Measurements from ENCODE around the gene EIPR1.

The EIPR1 gene

GRCh38 chr2:3420769-3421397 lies 43.3 kb upstream of the EIPR1 start:
- peaks cover 2% of the 10 kb centered on the region for H3K4me1 ChIP-seq (ENCODE audit: insufficient read depth, insufficient read length)
- H3K4me3 ChIP-seq (ENCODE audit: insufficient read length, low read depth) = no peak overlapping the region
- H3K27me3 ChIP-seq (ENCODE audit: insufficient read depth, insufficient read length) = no peaks in the 10 kb centered on the region
- TF ChIP-seq YY1 (IDR thresholded peaks at IDR 0.05; ENCODE audit: insufficient read depth, insufficient read length) (no peak), SUZ12 (IDR thresholded peaks at IDR 0.05; ENCODE audit: extremely low read depth, insufficient read depth, insufficient read length) (no peak), ZNF274 (IDR thresholded peaks at IDR 0.05; ENCODE audit: low read depth, low read length) (no peak)
- peaks cover 61% of the 10 kb centered on the region for H3K36me3 ChIP-seq (ENCODE audit: insufficient read depth, insufficient read length, low read length)
- no peak overlapping the region for H3K9ac ChIP-seq (ENCODE audit: insufficient read length, low read depth)
- no peak for DNase-seq (ENCODE audit: low read depth, low spot score)
- H3K9me3 ChIP-seq (ENCODE audit: insufficient read depth, low read length) = no peaks in the 10 kb centered on the region

- H3K36me3 ChIP-seq (ENCODE audit: insufficient read depth, insufficient read length, low read length) = peaks cover 56% of the 10 kb centered on the region
- H3K27me3 ChIP-seq (ENCODE audit: insufficient read depth, insufficient read length) = no peaks in the 10 kb centered on the region
These were observed 42.6 kb upstream of the EIPR1 start for GRCh38 chr2:3420076-3420768.

GRCh38 chr2:3418766-3419404 lies 41.3 kb upstream of the EIPR1 start:
- TF ChIP-seq SUZ12 (IDR thresholded peaks at IDR 0.05; ENCODE audit: extremely low read depth, insufficient read depth, insufficient read length) (no peak), ZNF274 (IDR thresholded peaks at IDR 0.05; ENCODE audit: low read depth, low read length) (no peak), YY1 (IDR thresholded peaks at IDR 0.05; ENCODE audit: insufficient read depth, insufficient read length) (no peak)

More at GRCh38 chr2:3420076-3420768, 42.6 kb upstream of the EIPR1 start:
- Histone ChIP-seq H3K9me3 (ENCODE audit: insufficient read depth, low read length) (no peaks in the 10 kb centered on the region), H3K4me3 (ENCODE audit: insufficient read length, low read depth) (no peak overlapping the region), H3K4me1 (ENCODE audit: insufficient read depth, insufficient read length) (peaks cover 2% of the 10 kb centered on the region), H3K9ac (ENCODE audit: insufficient read length, low read depth) (no peak overlapping the region)
- no peak for DNase-seq (ENCODE audit: low read depth, low spot score)
- no peak for TF ChIP-seq YY1 (IDR thresholded peaks at IDR 0.05; ENCODE audit: insufficient read depth, insufficient read length)
- TF ChIP-seq ZNF274 (IDR thresholded peaks at IDR 0.05; ENCODE audit: low read depth, low read length) = no peak
- TF ChIP-seq SUZ12 (IDR thresholded peaks at IDR 0.05; ENCODE audit: extremely low read depth, insufficient read depth, insufficient read length) = no peak

GRCh38 chr2:3414133-3414860 lies 36.7 kb upstream of the EIPR1 start:
- no peak overlapping the region for H3K9ac ChIP-seq (ENCODE audit: insufficient read length, low read depth)
- H3K27me3 ChIP-seq (ENCODE audit: insufficient read depth, insufficient read length) = no peaks in the 10 kb centered on the region
- peaks cover 2% of the 10 kb centered on the region for H3K4me1 ChIP-seq (ENCODE audit: insufficient read depth, insufficient read length)
- TF ChIP-seq SUZ12 (IDR thresholded peaks at IDR 0.05; ENCODE audit: extremely low read depth, insufficient read depth, insufficient read length) (no peak), YY1 (IDR thresholded peaks at IDR 0.05; ENCODE audit: insufficient read depth, insufficient read length) (no peak), ZNF274 (IDR thresholded peaks at IDR 0.05; ENCODE audit: low read depth, low read length) (no peak)
- no peak for DNase-seq (ENCODE audit: low read depth, low spot score)
- peaks cover 22% of the 10 kb centered on the region for H3K36me3 ChIP-seq (ENCODE audit: insufficient read depth, insufficient read length, low read length)
- H3K9me3 ChIP-seq (ENCODE audit: insufficient read depth, low read length) = no peaks in the 10 kb centered on the region
- no peak overlapping the region for H3K4me3 ChIP-seq (ENCODE audit: insufficient read length, low read depth)

More at GRCh38 chr2:3418766-3419404, 41.3 kb upstream of the EIPR1 start:
- Histone ChIP-seq H3K4me1 (ENCODE audit: insufficient read depth, insufficient read length) (peaks cover 2% of the 10 kb centered on the region), H3K4me3 (ENCODE audit: insufficient read length, low read depth) (no peak overlapping the region), H3K9ac (ENCODE audit: insufficient read length, low read depth) (no peak overlapping the region), H3K27me3 (ENCODE audit: insufficient read depth, insufficient read length) (no peaks in the 10 kb centered on the region), H3K9me3 (ENCODE audit: insufficient read depth, low read length) (no peaks in the 10 kb centered on the region), H3K36me3 (ENCODE audit: insufficient read depth, insufficient read length, low read length) (peaks cover 57% of the 10 kb centered on the region)
- DNase-seq (ENCODE audit: low read depth, low spot score) = no peak

- Histone ChIP-seq H3K4me1 (ENCODE audit: insufficient read depth, insufficient read length) (peaks cover 2% of the 10 kb centered on the region), H3K36me3 (ENCODE audit: insufficient read depth, insufficient read length, low read length) (peaks cover 25% of the 10 kb centered on the region), H3K9ac (ENCODE audit: insufficient read length, low read depth) (no peak overlapping the region), H3K9me3 (ENCODE audit: insufficient read depth, low read length) (no peaks in the 10 kb centered on the region), H3K4me3 (ENCODE audit: insufficient read length, low read depth) (no peak overlapping the region), H3K27me3 (ENCODE audit: insufficient read depth, insufficient read length) (no peaks in the 10 kb centered on the region)
- DNase-seq (ENCODE audit: low read depth, low spot score) = no peak
- TF ChIP-seq YY1 (IDR thresholded peaks at IDR 0.05; ENCODE audit: insufficient read depth, insufficient read length) (no peak), SUZ12 (IDR thresholded peaks at IDR 0.05; ENCODE audit: extremely low read depth, insufficient read depth, insufficient read length) (no peak), ZNF274 (IDR thresholded peaks at IDR 0.05; ENCODE audit: low read depth, low read length) (no peak)
These were observed 36.1 kb upstream of the EIPR1 start for GRCh38 chr2:3413697-3414096.

- no peak overlapping the region for H3K4me3 ChIP-seq (ENCODE audit: insufficient read length, low read depth)
- H3K9ac ChIP-seq (ENCODE audit: insufficient read length, low read depth) = no peak overlapping the region
- H3K4me1 ChIP-seq (ENCODE audit: insufficient read depth, insufficient read length) = no peaks in the 10 kb centered on the region
- H3K9me3 ChIP-seq (ENCODE audit: insufficient read depth, low read length) = no peaks in the 10 kb centered on the region
- peaks cover 29% of the 10 kb centered on the region for H3K36me3 ChIP-seq (ENCODE audit: insufficient read depth, insufficient read length, low read length)
- DNase-seq (ENCODE audit: low read depth, low spot score) = no peak
- TF ChIP-seq ZNF274 (IDR thresholded peaks at IDR 0.05; ENCODE audit: low read depth, low read length) = no peak
- TF ChIP-seq SUZ12 (IDR thresholded peaks at IDR 0.05; ENCODE audit: extremely low read depth, insufficient read depth, insufficient read length) = no peak
- no peak for TF ChIP-seq YY1 (IDR thresholded peaks at IDR 0.05; ENCODE audit: insufficient read depth, insufficient read length)
- H3K27me3 ChIP-seq (ENCODE audit: insufficient read depth, insufficient read length) = no peaks in the 10 kb centered on the region
These were observed 33.5 kb upstream of the EIPR1 start for GRCh38 chr2:3411103-3411502.
